Dedifferentiated amniotic fluid mesenchymal stem cell (primary cell): ENCODE data around the gene EXOC3L4.
A peak's percentile ranks its signal among the peaks of the same experiment; 100 is the strongest.

ENCODE experiments used
- DNase-seq: peaks from one replicate; pipeline ENCODE4 v3.0.0-alpha.2; 2016; ENCODE audit errors: extremely low spot score

The EXOC3L4 gene

DNA sequence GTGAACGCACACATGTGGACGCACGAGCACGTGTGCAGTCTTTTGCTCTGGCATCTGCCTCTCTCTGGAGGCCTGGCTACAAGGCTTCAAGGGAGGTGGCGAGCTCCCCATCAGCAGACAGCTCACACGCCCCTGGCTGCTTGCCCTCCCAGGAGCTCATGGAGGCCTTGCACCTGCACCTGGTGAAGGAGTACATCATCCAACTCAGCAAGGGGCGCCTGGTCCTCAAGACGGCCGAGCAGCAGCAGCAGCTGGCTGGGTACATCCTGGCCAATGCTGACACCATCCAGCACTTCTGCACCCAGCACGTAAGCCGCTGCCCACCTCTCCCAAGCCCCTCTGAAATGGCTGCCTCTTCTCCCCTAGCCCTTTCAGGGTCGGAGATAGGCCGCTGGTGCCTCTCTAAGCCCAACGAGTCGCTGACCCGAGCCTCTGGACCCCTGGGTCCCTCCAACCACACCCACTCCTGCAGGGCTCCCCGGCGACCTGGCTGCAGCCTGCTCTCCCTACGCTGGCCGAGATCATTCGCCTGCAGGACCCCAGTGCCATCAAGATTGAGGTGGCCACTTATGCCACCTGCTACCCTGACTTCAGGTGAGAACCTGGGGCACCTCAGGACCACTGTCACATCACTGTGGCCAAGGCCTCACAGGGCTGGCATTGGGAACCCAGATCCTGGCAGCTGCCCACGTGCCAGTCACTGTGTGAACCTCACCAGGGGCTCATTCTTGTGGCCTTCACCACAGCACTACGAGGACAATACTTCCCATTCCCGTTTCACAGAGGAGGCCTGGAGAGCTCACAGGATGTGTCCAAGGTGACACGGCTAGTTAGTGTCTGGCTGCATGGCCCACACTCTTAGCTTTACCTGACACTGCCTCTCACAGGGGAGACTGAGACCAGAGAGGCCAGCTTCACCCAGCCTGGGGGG is 39.0 kb downstream of the EXOC3L4 start:
- no peak for DNase-seq

DNA sequence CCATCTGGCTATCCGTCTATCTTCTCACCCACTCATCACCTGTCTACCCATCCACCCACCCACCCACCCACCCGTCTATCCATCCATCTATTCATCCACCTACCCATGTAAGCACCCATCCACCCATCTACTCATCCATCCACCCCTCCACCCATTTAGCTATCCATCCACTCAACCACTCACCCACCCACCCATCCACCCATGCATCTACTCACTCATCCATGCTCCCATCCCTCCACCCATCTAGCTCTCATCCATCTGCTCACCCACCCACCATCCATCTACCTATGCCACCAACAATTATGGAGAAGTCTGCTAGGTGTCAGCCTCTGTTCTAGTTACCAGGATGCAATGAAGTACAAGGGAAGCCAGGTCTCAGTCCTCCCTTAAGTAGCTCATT is 39.9 kb downstream of the EXOC3L4 start:
- no peak for DNase-seq

DNA sequence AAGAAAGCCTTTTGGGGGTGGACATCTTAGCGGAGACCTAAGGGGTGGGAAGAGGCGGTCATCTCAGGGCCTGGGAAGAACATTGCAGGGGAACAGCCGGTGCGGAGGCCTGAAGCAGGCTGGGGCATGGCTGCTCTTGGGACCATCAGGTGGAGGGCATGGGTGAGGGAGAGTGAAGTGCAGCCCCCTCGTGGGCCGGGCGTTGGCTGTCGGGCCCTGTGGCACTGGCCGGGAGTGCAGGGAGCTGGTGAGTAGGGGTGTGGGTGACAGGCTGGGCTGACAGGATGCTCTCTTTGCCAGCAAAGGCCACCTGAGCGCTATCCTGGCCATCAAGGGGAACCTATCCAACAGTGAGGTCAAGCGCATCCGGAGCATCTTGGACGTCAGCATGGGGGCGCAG is 40.4 kb downstream of the EXOC3L4 start:
- DNase-seq = no peak

DNA sequence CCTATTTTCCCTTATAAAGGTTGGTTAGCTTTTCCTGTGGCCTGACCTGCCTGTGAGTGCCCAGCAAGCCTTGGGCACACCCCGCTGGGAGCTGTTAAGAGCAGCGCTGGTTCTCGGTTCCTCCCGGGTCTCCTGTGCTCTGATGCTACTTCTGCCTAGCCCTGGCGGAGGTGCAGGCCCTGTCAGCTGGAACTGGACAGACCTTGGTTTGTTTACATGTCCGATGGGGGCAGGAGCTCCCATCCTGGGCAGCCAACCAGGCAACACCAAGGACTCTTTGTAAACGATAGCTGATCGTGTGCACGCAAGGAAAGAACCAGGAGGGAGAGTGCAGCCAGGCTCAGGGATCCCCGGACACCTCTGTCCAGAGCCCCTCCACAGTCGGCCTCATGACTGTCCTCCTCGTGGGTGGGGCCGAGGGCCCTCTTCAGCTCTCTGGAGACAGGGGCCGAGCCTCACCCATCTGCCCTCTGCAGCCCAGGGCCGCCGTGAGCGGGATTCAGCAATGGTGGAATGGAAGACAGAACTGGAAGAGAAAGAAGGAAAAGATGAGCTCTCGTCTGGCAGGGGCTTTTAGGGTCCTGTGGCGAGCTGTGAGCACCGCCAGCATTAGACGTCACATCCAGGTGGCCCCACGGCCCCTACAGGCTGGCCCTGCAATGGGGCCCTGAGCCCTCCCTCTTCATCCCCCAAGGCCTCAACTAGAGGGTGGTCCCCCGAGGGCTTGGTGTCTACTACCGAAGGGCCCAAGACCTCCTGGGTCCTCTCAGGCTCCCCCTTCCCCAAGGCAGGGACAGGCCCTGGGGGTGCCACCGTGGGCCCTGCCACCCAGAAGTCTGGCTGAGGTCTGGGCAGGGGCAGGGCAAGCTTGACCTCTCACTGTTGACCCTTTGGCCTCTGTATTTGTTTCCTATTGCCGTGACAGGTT is 41.1 kb downstream of the EXOC3L4 start:
- DNase-seq = no peak

DNA sequence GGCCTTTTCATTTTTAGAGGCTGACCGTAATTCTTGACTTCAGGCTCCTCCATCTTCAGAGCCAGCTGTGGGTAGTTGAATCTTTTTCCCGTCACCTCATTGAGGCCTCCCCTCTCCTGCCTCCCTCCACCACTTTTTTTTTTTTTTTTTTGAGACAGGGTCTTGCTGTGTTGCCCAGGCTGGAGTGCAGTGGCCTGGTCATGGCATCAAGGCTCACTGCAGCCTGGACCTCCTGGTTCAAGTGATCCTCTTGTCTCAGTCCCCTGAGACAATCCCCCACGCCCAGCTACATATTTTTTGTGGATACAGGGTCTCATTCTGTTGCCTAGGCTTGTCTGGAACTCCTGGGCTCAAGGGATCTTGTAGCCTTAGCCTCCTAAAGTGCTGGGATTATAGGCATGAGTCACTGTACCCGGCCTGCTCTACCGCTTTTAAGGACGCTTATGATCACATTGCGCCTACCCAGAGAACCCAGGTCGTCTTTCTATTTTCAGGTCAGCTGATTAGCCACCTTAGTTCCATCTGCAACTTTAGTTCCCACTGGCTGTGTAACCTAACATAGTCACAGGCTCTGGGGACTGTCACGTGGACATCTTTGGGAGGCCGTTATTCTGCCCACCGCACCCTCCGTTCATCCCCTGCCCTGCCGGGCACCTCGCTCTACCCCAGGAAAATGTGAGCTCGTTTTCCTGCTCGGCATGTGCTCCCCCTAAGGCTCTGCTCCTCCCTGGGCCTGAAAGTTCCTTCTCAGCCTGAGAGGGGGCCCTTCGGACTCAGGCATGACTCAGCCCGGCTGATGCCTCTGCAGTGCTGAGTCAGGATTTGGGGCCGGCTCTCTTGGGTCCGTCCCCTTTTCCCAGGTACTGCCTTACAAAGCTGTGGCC is 42.1 kb downstream of the EXOC3L4 start:
- DNase-seq = peak; percentile 22

DNA sequence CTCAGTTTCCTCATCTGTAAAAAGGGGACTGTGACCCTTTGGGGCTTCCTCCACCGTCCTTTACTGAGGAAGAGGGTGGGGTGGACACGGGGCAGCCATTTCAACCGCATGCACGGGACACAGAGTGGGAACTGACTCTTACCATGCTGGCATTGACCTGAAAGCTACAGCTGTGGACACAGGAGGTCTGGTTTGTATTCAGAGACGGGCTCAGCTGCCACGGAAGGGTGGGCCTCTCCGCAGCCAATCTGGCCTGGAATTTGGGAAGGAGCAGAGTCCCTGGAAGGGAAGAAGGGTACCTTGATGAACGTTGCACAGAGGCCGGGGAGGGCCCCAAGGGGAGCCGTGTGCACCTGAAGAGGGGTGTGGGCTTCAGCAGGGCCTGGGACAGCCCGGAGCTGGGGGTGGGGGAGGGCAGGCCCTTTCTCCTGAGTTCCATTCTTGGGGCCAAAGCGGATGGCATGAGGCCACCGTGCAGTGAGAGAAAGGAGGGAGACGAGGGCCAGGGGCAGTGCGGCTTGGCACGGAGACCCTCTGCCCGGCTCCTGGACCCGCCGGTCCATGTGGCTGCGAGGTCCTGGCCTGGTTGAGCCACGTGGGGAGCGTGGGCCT is 43.3 kb downstream of the EXOC3L4 start:
- DNase-seq = no peak

DNA sequence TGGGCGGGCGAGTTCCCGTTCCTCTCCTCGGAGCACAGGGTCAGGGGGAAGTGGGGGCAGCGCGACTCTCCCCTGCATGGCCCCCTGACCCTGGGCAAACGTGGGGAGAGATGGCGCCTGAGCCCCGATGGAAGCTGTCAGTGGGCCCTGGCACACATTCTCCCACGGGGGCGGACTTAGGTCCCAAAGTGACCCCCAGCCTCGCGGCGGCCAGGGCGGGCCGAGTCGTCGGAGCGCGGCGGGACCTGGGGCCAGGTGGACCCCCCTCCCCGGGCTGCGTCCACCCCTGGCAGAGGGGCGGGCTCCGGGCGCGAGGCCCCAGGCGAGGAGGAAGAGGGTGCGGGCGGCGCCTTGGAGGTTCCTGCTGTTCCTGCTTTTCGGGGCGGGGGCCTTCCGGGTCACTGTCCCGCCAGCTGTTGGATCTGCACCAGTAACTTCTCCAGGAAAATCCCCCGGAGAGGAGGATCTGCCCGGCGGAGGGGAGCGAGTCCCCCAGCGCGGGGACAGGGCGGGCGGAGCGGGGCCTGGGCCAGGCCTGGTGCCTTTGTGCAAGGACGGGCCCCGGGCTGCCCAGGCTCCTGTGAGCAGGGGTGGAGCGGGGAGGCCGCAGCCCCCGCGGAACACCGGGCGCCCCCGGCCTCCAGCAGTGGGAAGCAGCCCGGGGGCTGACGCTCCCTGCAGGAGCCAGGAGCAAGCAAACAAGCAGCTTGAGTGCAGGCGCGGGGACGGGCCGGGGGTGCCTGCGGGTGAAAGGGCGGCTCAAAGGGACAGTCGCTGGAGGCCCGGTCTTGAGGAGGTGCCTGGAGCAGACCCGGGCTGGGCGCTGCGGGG is 44.0 kb downstream of the EXOC3L4 start:
- DNase-seq = no peak

DNA sequence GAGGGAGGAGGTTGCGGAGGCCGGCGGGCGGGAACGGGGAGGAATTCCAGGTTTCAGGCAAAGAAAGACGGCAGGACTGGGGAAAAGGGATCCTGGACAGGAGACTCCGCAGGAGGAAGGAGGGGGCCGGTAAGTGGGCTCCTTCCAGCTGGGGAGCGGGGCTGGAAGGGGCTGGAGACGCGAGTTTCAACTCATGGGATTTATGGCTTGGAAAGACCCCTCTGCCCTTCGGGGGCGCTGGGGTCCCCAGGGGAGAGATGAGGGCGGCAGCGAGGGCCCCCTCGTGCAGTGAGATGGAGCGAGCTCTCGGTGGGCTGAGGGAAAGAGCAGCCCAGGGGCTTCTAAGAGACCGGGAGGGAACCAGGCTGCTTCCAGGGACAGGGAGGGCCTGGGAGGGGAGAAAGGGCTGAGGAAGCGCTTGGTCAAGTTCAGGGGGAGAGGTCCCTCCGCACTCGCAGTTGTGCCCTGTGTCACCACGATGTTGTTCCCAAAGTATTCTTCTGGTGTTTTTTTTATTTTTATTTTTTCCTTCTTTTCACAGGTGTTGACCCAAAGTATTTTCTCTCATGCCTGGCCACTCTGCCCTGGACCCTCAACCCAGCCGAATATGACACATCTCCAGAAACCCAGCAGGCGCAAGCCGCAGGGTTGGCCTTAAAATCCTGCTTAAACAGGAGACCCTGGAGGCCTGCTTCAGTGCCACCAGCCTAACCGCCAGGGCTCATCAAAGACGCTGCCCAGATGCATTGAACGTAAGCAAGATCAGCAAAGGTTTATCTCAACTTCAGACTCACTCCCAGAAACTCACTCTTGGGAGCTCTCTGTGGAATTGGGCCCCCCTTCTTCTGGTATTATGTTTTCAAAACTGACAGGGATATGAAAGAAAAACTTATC is 44.9 kb downstream of the EXOC3L4 start:
- no peak for DNase-seq

DNA sequence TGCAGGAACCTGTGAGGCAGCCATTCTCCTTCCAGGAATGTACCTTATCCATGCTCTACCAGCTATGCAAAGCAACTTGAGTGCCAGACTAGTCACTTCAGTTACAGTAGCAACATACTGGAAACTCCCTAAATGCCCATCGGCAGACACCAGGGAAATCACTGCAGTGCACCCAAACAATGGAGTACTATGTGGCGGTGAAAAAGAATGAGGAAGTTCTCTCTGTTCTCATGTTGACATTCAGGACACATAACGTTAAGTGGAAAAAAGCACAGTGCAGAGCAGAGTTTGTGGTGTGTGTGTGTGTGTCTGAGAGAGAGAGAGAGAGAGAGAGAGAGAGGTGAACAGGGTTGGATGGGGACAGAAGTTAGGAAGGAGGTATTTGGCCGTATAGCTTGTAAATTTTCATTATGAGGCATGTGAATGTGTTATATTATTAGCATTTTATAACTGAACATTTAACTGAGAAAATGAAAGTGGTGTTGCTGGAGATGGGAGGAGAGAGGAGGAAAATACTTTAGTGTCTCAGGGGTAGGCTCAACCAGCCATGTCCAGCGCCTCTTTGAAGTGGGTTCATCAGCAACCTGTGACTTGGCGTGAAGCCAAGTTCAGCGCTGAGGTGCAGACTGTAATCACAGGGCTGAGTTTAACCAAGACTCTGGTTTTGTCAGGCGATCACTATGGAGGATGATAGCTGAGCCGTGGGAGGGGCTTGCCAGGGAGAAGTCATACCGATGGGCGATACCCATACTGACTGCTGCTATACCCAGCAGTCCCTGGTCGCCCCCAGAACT is 46.0 kb downstream of the EXOC3L4 start:
- DNase-seq = no peak

DNA sequence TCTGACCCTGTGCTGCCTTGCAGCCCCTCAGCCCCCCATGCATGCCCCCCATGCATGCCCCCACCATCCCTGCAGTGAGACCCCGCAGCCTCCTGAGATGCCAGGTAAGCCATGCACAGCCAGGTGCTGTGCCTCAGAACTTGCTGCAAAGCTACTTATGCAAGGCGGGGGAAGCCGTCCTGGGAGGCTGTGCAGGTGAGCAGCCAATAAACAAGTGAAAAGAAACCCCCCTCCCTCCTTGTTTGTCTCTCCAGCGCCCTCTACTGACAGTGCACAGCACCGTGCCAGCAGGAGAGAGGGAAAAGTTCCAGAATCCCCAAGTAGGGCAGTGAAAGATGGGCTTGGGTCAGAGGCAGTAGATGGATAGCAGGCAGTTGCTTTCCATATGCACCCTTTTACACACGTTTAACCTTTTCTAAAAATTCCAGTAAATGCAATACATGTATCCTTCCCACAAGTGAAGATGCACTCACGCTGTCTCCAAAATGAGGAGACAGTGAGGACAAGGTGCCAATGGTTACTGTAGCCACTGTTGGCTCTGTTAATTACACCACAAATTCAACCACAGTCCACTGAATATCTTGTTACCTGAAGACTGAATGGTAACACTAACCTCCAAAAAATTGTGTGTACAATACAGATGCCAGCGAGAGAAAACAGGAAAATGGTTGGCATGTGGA is 46.7 kb downstream of the EXOC3L4 start:
- no peak for DNase-seq

DNA sequence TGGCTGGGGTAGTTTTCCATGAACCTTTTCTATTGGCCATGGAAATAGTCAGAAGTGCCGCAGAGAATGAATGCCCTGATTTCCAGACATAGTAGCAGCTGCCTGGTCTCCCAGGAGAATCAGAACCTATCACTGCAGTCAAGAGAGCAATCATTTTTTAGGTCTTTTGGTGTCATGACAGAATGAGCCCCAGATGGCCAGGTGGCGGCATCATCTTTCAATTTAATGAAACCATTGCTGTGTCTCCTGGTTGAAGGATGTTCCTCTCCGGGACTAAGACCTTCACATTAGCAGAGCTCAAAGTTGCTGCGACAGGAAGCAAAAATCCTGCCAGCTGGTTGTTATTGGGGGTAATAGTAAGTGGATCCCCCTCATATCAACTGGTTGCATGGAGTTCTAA is 47.5 kb downstream of the EXOC3L4 start:
- DNase-seq = no peak

DNA sequence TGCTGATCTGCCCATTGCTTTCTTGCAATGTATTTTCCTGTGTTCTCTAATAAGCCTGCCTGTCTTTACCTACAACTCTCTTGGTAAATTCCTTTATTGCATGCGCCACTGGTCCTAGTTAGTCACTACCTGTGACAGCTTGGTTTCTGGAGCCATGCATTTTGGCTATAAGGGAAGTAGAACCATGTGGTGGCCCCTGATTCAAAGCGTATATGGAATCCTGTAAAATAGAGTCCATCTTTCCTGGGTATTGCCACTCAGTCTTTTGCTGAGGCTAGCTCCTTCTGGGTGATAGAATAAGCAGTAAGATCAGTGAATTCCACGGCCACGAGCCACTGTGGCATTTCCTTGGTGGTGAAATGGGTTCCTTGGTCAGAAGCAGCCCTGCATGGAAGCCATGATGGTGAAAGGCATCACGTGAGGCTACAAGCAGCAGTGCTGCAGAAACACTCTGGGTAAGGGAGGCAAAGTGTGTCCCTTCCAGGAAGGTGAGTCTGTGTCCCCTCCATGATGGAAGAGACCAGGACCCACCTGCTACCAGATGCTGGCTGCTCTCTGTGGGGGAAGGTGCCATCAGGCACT is 48.3 kb downstream of the EXOC3L4 start:
- DNase-seq = no peak

DNA sequence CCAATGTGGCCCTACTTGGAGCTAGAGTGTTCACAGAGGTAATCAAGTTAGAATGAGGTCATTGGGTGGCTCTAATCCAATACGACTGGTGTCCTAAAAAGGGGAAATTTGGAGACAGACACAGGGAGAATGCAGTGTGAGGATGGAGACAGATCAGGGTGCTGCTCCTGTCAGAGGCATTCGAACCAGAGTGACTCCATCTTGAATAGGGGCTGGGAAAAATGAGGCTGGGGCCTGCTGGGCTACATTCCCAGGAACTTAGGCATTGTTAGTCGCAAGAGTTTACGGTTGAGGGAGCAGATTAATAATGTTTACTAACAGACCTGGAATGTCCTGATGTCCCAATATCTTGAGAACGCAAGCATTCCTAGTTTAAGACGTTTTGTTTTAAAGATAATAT is 49.0 kb downstream of the EXOC3L4 start:
- no peak for DNase-seq

DNA sequence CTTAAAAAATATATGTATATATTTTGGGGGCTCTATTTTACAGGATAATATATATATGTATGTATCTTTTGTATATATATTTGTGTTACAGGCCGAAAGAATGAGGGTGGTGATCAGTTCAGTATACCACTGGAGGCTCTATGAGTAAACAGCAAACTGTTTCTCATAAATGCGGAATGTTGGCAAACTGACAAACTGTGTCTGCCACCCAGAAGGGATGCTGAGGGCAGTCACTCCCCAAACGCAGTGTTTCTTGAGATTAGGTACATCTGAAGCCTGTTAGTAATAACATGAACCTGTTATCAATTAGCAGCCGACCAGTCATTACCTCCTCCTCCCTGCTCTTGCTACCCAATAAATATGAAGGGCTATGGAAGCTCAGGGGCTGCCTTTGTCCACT is 49.6 kb downstream of the EXOC3L4 start:
- DNase-seq = peak; percentile 82

DNA sequence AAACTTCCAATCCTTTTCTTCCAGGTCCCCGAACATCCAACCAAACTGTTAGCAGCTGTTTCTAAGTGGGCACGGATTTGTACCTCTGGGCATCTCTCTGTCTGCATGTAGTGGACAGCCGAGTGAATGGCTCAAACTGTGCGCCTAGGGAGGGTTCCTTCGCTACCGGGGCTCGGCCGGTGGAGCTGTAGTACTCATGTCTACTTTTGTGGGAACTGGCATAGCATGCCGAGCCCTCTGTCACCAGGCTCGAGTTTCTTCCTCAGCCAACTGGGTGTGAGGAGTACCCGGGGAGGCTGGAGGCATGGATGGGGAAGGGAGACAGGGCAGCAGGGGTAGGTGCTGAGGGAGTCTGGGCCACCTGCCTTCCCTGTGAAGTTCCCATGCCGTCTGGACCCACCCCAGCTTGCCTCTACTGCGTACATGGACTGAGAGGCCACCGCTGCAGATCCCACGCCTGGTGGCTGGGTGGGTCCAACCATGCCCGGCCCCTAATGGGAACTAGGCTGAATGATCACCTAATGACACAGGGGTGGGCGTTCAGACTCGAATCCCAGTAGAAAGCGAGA is 51.7 kb downstream of the EXOC3L4 start:
- DNase-seq = no peak

DNA sequence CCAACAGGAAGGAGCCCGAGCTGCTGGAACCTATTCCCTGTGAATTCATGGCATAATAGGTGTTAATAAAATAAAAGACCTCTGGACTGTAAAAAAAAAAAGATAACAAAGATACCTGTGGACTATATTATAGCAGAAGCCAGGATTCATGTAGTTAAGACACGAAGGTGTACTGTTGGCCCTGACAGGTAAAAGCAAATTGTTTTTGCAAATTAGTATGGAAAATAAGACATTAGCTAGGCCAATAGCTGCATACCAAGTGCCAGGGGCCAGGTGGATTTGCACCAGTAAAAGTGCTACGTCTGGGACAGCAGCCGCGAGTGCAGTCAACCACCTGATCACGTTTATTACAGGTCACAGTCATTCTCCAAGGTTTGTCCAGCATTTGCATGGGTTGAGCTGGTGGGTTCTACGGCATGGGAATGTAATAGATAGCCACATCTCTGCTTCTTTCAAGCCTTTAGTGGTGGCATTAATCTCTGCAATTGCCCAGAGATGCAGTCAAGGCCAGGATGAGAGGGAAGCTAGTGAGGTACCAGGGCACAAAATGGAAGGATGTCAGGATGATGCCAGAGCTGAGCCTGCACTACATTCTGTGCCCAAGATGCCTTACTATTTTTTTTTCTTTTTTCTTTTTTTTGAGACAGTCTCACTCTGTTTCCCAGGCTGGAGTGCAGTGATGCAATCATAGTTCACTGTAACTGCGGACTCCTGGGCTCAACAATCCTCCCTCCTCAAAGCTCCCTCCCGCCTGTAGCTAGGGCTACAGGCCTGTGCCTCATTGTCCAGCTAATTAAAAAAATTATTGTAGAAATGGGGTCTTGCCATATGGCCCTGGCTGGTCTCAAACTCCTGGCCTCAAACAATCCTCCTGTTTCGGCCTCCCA is 55.1 kb downstream of the EXOC3L4 start:
- DNase-seq = no peak
